ENCODE results near the gene PRPSAP1.

PRPSAP1 gene

GRCh38 chr17:76277300-76278267, 76.1 kb downstream of the PRPSAP1 start:
- Histone ChIP-seq H3K9me3 (ENCODE audit: control insufficient read depth, insufficient read depth, low read depth, low read length) (no peaks in the 10 kb centered on the region), H3K4me1 (ENCODE audit: control insufficient read depth, insufficient read depth, low read length) (no peaks in the 10 kb centered on the region), H3K27ac (ENCODE audit: extremely low read depth, low read depth, low read length) (no peak overlapping the region), H3K36me3 (ENCODE audit: control insufficient read depth in 2 of 2, insufficient read depth in 1 of 2, low read length in 2 of 2) (peaks cover 0 to 3% of the 10 kb centered on the region in 2 experiments; a peak in 1 of 3 replicates), H3K4me3 (ENCODE audit: low read depth, low read length) (no peak overlapping the region)
- ChIA-PET CTCF (interaction anchor here (0.6 to 4.8 kb wide), 9 partner anchors 9 to 264 kb away, joined by 3 to 191 read pairs (median 36); partner anchors contain the start of gene RNF157), POLR2A (interaction anchor here (2.0 kb wide), 1 partner anchor 13 kb away, joined by 13 read pairs; the partner anchor contains the start of gene UBALD2)
- TF ChIP-seq ZNF664 (tag by site-specific recombination; IDR thresholded peaks at IDR 0.05) (no peak), GFI1B (tag by site-specific recombination; IDR thresholded peaks at IDR 0.05) (no peak), ZNF768 (tag by site-specific recombination; IDR thresholded peaks at IDR 0.05) (no peak), ZFP3 (tag by site-specific recombination; IDR thresholded peaks at IDR 0.05; ENCODE audit: low read depth) (no peak), ZNF16 (tag by site-specific recombination; IDR thresholded peaks at IDR 0.05; ENCODE audit: low read depth) (no peak), ZSCAN5A (tag by site-specific recombination; IDR thresholded peaks at IDR 0.05) (no peak), ZBTB26 (tag by site-specific recombination; optimal IDR thresholded peaks at IDR 0.05) (peak; percentile 23), ZNF26 (tag by site-specific recombination; IDR thresholded peaks at IDR 0.05) (no peak), ZNF600 (tag by site-specific recombination; IDR thresholded peaks at IDR 0.05) (0 out of 2 replicates have a peak, but pooled peaks have one; percentile 14), ZSCAN23 (tag by site-specific recombination; IDR thresholded peaks at IDR 0.05) (peak; percentile 19; the same call in 1 of the 2 replicates), ZNF792 (tag by site-specific recombination; IDR thresholded peaks at IDR 0.05) (no peak), IKZF3 (tag by site-specific recombination; IDR thresholded peaks at IDR 0.05) (no peak), BCL6B (tag by site-specific recombination; IDR thresholded peaks at IDR 0.05) (no peak), ZNF121 (tag by site-specific recombination; IDR thresholded peaks at IDR 0.05) (no peak), ZBTB49 (tag by site-specific recombination; IDR thresholded peaks at IDR 0.05; ENCODE audit: low read depth) (no peak), ZNF266 (tag by site-specific recombination; IDR thresholded peaks at IDR 0.05; ENCODE audit: low read depth) (peak; percentile 53; the same call in 1 of the 2 replicates), ZNF426 (tag by site-specific recombination; IDR thresholded peaks at IDR 0.05) (no peak), REST (tag by site-specific recombination; IDR thresholded peaks at IDR 0.05) (no peak; the same call in 1 of the 2 replicates), ZNF311 (tag by site-specific recombination; IDR thresholded peaks at IDR 0.05; ENCODE audit: borderline replicate concordance) (peak; percentile 74; the same call in 1 of the 2 replicates), ZNF280C (tag by site-specific recombination; IDR thresholded peaks at IDR 0.05) (0 out of 2 replicates have a peak, but pooled peaks have one; percentile 45), SP2 (tag by site-specific recombination; IDR thresholded peaks at IDR 0.05) (no peak)

Data from HEK293 (cell line).